Measurements from ENCODE around the gene SHISA6.
A peak's percentile ranks its signal among the peaks of the same experiment; 100 is the strongest.

The SHISA6 gene

DNA sequence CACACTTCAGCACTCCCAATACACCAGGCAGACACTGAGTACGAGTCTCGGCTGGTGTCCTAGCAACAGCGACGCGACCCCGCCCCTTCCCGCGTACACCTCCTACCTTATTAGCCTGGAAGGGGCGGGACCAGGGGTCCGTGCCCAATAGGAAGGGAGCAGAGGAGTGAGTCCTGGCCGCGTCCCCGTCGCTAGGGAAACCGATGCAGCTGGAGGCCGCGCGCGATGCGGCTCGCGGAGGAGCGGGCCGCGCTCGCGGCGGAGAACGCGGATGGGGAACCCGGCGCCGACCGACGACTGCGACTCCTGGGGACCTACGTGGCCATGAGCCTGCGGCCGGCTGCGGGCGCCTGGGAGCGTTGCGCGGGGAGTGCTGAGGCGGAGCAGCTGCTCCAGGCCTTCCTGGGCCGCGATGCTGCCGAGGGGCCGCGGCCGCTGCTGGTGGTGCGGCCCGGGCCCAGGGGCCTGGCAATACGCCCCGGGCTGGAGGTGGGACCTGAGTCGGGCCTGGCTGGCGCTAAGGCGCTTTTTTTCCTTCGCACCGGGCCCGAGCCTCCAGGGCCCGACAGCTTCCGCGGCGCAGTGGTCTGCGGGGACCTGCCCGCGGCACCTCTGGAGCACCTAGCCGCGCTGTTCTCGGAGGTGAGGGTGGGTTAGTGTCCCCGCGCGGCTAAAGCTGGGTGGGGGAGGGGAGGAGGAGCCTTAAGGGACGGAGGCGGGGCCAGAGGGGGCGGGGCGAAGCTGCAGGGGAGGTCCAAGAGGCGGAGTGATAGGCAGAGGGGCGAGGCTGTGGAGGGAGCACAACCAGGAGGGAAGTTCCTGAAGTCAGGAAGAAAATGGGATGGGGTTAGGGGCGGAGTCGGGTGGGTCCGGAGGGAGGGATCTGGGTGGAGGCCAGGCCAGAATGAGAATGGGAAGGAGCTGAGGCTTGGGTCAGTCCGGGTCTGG is 357.5 kb downstream of the SHISA6 start, which contains the start of gene DNAH9:
Gene DNAH9 (plus strand): TSS at position 197 of the 948 bp plus-strand sequence. CDS start 29 bp downstream, at position 226.
- DNase-seq (ENCODE audit: low spot score) = peak; percentile 92

DNA sequence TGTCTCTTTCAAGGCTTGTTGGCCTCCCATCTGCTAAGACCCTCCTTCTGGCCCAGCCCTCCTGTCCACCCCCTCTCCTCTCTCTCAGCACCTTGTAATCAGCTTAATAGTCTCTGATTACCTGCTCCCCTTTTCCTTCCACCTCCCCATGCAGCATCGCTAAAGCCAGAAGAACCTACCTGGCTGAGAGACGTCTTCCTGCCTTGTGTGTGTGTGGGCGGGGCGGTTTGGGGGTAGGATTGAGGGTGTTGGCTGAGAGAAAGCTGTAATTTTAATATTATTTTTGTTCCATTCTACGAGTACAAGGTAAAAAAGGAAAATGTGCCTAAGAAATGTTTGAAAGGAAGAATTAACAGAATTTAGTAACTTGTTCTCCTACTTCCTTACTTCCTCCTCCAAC is 360.6 kb downstream of the SHISA6 start:
- peak; percentile 64 for DNase-seq (ENCODE audit: low spot score)

DNA sequence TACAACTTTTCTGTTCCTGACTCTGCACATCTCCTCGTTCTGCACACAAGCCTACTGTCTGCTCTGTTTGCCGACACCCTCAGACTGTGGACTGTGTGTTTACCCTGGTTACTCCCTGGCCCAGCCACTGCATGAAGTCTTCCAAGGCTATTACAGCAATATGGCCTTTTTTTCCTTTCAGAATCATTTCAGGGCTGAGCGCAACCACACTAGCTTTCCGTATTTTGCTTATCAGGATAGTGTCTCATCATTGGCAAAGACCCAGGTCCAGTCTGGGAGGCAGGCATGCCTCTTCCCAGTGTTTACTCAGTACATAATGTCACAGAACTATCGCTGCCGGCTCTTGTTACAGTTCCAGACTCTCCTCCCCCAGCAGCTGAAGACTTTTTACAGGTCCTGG is 367.4 kb downstream of the SHISA6 start:
- no peak for DNase-seq (ENCODE audit: low spot score)

DNA sequence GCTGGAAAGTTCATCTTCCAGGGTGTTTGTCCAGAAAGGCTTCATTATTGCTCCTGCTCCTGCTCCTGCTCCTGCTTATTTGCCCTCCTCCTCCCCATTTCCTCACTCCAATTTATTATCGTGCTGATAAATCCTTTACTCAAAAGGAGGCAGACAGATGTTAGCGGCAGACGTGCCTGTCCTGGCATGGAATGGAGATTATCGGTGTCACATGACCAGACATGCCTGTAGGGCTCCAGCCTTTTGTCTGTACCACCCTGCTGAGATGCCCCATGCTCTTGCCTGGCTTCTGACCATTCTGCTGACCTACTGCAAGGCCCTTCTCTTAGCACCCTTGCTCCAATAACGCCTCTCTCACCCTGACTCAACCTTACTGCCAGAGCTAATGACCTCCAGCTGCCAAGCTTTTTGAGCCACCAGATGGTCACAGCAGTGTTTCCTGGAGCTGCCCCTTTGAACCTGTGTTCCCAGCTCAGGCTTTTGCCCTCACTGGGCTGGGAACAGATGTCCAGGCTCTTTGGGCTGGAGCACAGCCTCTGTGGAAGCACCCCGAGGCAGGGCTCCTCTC is 370.1 kb downstream of the SHISA6 start:
- DNase-seq (ENCODE audit: low spot score) = no peak

DNA sequence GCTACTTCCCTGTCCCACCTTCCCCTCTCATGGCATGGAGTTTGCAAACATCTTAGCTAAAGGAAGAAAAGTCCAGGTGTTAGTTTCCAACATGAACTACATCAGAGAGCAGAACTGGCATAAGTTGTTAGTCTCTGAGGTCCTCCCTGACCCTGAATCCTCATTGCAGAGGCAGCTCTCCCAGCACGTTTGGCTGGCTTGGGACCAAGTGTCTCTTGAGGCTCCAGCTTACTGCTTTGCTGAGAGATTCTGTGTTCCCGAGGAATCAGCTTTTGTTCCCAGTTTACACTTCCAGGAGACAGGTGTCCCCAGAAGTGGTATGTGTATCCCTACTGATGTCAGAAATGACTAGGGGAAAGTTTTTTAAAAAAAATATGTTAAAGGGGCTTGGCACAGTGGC is 371.9 kb downstream of the SHISA6 start:
- no peak for DNase-seq (ENCODE audit: low spot score)
